Measurements from ENCODE around the gene ING1.

DNA sequence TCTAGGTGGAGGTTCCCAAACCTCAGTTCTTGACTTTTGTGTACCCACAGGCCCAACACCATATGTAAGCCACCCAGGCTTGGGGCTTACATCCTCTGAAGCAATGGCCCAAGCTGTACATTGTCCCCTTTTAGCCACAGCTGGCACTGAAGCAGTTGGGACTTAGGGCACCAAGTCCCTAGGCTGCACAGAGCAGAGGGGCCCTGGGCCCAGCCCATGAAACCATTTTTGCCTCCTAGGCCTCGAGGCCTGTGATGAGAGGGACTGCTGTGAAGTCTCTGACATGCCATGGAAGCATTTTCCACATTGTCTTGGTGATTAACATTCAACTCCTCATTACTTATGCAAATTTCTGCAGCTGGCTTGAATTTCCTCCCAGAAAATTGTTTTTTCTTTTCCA, 30.2 kb downstream of the ING1 start:
- TF ChIP-seq EZH2phosphoT487 (IDR thresholded peaks at IDR 0.05; ENCODE audit: borderline replicate concordance): no peak
- TF ChIP-seq, protein P1, sequence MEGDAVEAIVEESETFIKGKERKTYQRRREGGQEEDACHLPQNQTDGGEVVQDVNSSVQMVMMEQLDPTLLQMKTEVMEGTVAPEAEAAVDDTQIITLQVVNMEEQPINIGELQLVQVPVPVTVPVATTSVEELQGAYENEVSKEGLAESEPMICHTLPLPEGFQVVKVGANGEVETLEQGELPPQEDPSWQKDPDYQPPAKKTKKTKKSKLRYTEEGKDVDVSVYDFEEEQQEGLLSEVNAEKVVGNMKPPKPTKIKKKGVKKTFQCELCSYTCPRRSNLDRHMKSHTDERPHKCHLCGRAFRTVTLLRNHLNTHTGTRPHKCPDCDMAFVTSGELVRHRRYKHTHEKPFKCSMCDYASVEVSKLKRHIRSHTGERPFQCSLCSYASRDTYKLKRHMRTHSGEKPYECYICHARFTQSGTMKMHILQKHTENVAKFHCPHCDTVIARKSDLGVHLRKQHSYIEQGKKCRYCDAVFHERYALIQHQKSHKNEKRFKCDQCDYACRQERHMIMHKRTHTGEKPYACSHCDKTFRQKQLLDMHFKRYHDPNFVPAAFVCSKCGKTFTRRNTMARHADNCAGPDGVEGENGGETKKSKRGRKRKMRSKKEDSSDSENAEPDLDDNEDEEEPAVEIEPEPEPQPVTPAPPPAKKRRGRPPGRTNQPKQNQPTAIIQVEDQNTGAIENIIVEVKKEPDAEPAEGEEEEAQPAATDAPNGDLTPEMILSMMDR (conservative IDR thresholded peaks at IDR 0.05; ENCODE audit: low read length): no peak

Measured in Loucy (cell line).